ENCODE data around the gene RNF111. TPM values are rescaled to one million over a fixed set of nuclear protein-coding genes. Genes with fewer than 3 reads are reported as not detected.

The RNF111 gene
- total and polyA plus RNA-seq, 2 experiments from 2014 or later, result 14.4 to 24.5 TPM

DNA sequence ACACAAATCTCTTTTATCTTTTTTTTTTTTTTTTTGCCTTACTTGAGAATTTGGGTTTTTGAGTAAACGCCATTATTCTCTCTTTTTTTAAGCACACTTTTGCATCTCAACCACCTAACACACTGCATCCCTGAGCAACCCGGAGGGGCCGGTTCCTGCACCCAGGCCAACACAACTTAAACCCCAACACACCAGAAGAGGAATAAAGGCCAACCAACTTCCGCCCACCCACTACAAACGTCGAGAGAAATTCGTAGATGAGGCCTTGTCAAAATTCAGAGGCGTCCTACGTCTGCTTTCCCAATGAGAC is 117.1 kb downstream of the RNF111 start:
- Histone ChIP-seq H3K4me1 (ENCODE audit: insufficient read depth) (no peaks in the 10 kb centered on the region), H3K36me3 (ENCODE audit: insufficient read depth) (peaks cover 18% of the 10 kb centered on the region), H2AFZ (no peak overlapping the region), H3K4me3 (peak overlapping the region; percentile 78), H3K27me3 (ENCODE audit: insufficient read depth) (no peaks in the 10 kb centered on the region), H3K27ac (ENCODE audit: low read depth) (peak overlapping the region; percentile 65; the same call in 1 of the 2 replicates), H3K79me2 (replicated peaks; ENCODE audit: insufficient read depth) (peaks cover 13% of the 10 kb centered on the region), H3K4me2 (peak overlapping the region; percentile 67), H3F3A (replicated peaks; ENCODE audit: low read depth) (no peaks in the 10 kb centered on the region), H4K20me1 (replicated peaks; ENCODE audit: insufficient read depth) (0 out of 2 replicates have a peak, but pooled peaks cover 9% of the 10 kb centered on the region), H3K9me2 (ENCODE audit: insufficient read depth) (no peaks in the 10 kb centered on the region)
- Mint-ChIP-seq H3K36me3 (ENCODE audit: low read depth) (peaks cover 29% of the 10 kb centered on the region), H3K4me3 (peak overlapping the region; percentile 99), H3K27me3 (ENCODE audit: insufficient read depth, low read depth, poor library complexity) (peaks cover 8% of the 10 kb centered on the region), H3K4me1 (peaks cover 7% of the 10 kb centered on the region; the same call in 2 of the 3 replicates), H3K9me3 (no peaks in the 10 kb centered on the region; the same call in 2 of the 3 replicates), H3K27ac (peak overlapping the region; percentile 98)
- DNase-seq (ENCODE audit: low spot score) (no peak), ATAC-seq (peak; percentile 38)
- TF ChIP-seq ETS1 (IDR thresholded peaks at IDR 0.05) (no peak), EZH2phosphoT487 (IDR thresholded peaks at IDR 0.05; ENCODE audit: unreplicated experiment) (no peak), CTCF (conservative IDR thresholded peaks at IDR 0.05; ENCODE audit: low read depth in 2 of 2) (no peak), ZNF331 (CRISPR knock-in tag; IDR thresholded peaks at IDR 0.05; ENCODE audit: low read depth) (no peak), CREB1 (CRISPR knock-in tag; IDR thresholded peaks at IDR 0.05; ENCODE audit: low read depth) (no peak), JUNB (IDR thresholded peaks at IDR 0.05; ENCODE audit: unreplicated experiment) (no peak), STAT1 (IDR thresholded peaks at IDR 0.05; ENCODE audit: unreplicated experiment) (no peak), NANOG (IDR thresholded peaks at IDR 0.05; ENCODE audit: borderline replicate concordance) (no peak), EZH2 (IDR thresholded peaks at IDR 0.05; ENCODE audit: low read depth, unreplicated experiment) (no peak), ZNF114 (CRISPR knock-in tag; IDR thresholded peaks at IDR 0.05) (no peak), POLR2AphosphoS5 (IDR thresholded peaks at IDR 0.05; ENCODE audit: low read depth) (no peak)
- TF ChIP-seq, protein P1, sequence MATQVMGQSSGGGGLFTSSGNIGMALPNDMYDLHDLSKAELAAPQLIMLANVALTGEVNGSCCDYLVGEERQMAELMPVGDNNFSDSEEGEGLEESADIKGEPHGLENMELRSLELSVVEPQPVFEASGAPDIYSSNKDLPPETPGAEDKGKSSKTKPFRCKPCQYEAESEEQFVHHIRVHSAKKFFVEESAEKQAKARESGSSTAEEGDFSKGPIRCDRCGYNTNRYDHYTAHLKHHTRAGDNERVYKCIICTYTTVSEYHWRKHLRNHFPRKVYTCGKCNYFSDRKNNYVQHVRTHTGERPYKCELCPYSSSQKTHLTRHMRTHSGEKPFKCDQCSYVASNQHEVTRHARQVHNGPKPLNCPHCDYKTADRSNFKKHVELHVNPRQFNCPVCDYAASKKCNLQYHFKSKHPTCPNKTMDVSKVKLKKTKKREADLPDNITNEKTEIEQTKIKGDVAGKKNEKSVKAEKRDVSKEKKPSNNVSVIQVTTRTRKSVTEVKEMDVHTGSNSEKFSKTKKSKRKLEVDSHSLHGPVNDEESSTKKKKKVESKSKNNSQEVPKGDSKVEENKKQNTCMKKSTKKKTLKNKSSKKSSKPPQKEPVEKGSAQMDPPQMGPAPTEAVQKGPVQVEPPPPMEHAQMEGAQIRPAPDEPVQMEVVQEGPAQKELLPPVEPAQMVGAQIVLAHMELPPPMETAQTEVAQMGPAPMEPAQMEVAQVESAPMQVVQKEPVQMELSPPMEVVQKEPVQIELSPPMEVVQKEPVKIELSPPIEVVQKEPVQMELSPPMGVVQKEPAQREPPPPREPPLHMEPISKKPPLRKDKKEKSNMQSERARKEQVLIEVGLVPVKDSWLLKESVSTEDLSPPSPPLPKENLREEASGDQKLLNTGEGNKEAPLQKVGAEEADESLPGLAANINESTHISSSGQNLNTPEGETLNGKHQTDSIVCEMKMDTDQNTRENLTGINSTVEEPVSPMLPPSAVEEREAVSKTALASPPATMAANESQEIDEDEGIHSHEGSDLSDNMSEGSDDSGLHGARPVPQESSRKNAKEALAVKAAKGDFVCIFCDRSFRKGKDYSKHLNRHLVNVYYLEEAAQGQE (IDR thresholded peaks at IDR 0.05; ENCODE audit: unreplicated experiment), result no peak
- TF ChIP-seq, protein P2, sequence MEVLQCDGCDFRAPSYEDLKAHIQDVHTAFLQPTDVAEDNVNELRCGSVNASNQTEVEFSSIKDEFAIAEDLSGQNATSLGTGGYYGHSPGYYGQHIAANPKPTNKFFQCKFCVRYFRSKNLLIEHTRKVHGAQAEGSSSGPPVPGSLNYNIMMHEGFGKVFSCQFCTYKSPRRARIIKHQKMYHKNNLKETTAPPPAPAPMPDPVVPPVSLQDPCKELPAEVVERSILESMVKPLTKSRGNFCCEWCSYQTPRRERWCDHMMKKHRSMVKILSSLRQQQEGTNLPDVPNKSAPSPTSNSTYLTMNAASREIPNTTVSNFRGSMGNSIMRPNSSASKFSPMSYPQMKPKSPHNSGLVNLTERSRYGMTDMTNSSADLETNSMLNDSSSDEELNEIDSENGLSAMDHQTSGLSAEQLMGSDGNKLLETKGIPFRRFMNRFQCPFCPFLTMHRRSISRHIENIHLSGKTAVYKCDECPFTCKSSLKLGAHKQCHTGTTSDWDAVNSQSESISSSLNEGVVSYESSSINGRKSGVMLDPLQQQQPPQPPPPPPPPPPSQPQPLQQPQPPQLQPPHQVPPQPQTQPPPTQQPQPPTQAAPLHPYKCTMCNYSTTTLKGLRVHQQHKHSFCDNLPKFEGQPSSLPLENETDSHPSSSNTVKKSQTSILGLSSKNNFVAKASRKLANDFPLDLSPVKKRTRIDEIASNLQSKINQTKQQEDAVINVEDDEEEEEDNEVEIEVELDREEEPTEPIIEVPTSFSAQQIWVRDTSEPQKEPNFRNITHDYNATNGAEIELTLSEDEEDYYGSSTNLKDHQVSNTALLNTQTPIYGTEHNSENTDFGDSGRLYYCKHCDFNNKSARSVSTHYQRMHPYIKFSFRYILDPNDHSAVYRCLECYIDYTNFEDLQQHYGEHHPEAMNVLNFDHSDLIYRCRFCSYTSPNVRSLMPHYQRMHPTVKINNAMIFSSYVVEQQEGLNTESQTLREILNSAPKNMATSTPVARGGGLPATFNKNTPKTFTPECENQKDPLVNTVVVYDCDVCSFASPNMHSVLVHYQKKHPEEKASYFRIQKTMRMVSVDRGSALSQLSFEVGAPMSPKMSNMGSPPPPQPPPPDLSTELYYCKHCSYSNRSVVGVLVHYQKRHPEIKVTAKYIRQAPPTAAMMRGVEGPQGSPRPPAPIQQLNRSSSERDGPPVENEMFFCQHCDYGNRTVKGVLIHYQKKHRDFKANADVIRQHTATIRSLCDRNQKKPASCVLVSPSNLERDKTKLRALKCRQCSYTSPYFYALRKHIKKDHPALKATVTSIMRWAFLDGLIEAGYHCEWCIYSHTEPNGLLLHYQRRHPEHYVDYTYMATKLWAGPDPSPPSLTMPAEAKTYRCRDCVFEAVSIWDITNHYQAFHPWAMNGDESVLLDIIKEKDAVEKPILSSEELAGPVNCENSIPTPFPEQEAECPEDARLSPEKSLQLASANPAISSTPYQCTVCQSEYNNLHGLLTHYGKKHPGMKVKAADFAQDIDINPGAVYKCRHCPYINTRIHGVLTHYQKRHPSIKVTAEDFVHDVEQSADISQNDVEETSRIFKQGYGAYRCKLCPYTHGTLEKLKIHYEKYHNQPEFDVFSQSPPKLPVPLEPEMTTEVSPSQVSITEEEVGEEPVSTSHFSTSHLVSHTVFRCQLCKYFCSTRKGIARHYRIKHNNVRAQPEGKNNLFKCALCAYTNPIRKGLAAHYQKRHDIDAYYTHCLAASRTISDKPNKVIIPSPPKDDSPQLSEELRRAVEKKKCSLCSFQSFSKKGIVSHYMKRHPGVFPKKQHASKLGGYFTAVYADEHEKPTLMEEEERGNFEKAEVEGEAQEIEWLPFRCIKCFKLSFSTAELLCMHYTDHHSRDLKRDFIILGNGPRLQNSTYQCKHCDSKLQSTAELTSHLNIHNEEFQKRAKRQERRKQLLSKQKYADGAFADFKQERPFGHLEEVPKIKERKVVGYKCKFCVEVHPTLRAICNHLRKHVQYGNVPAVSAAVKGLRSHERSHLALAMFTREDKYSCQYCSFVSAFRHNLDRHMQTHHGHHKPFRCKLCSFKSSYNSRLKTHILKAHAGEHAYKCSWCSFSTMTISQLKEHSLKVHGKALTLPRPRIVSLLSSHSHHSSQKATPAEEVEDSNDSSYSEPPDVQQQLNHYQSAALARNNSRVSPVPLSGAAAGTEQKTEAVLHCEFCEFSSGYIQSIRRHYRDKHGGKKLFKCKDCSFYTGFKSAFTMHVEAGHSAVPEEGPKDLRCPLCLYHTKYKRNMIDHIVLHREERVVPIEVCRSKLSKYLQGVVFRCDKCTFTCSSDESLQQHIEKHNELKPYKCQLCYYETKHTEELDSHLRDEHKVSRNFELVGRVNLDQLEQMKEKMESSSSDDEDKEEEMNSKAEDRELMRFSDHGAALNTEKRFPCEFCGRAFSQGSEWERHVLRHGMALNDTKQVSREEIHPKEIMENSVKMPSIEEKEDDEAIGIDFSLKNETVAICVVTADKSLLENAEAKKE (CRISPR knock-in tag; IDR thresholded peaks at IDR 0.05), result no peak

Data from GM23338 (cell line).